Globus pallidus (tissue), 1 donor: ENCODE data around the gene SLC24A3.

ENCODE experiments used
- DNase-seq: peaks from one replicate; pipeline ENCODE4 v3.0.0-alpha.2; 2015; ENCODE audit warnings: low spot score

Gene SLC24A3

DNA sequence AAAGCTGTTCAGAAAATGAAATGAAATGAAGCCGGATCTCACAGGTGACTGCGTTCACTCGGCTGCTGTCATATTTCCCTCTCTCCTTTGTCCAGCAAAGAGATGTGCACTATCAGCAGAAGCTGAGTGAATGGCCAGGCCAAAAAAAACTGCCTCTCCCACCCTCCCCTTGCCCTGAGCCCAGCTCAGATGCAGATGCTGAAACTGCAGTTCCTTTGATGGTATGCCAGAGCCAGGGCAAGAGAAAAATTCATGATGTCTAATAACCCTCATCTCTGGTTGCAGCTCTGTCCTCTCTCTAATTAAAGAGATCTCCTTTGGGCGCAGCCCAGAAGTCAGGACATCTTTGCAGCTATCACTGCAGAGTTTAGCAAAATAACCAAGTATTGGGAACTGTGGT lies 335.1 kb downstream of the SLC24A3 start:
- no peak for DNase-seq

DNA sequence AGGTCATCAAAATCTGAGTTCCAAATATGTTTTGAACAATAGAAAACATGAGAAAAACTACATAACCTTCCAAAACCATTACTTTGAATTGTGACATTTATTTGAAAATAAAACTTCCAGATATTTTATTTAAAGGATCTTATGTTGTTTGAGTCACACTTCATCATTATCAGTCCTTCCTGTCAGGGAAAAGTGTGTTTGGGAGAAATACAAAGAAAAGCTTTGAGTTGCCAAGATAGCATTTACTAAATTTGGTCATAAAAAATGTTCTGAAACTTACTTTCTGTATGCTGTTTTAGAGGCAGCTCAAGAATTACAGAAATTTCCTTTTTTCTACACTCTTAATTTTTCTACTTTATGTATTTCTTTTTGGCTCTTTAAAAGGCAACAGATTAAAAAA lies 337.5 kb downstream of the SLC24A3 start:
- no peak for DNase-seq

DNA sequence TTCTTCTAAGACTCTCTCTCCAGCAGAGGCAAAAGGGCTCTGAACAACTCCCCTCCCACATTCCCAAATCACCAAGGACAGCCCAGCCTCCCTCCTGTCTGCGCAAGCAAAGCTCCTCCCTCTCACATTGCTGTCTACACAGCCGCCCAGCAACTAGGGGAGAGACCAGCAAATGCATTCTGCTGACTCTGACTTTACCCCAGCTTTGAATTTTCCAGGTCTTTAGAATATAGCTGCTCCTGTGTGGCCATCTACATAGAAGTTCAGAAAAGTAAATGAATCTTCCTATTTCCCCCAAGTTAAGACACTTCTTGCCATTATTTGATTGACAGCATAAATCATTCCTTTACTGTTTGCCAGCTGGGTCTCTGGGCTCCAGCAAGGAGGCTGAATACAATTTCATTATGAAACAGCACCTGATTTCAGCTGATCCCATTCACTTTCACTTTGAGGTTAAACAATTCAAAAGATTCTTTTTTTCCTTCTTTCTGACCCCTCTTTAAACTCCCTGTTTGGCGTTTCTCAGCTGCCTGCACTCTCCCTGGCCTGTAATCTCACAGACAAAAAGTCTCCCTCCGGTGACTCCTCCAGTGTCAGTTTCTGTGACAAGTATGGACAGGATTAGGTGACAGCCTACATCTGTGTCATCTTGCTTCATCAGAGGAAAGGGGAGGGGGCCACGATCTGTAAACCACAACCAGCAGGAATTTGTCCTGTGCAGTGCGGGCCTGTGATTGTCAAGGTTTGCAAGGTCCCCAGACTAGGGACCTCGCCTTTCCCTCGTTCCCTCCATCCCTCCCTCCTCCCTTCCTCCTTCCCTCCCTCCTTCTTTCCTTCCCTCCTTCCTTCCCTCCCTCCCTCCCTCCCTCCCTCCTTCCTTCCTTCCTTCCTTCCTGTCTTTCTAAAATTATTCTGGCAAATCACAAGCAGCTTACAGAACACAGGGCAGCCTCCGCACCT lies 340.1 kb downstream of the SLC24A3 start:
- peak; percentile 1 for DNase-seq

DNA sequence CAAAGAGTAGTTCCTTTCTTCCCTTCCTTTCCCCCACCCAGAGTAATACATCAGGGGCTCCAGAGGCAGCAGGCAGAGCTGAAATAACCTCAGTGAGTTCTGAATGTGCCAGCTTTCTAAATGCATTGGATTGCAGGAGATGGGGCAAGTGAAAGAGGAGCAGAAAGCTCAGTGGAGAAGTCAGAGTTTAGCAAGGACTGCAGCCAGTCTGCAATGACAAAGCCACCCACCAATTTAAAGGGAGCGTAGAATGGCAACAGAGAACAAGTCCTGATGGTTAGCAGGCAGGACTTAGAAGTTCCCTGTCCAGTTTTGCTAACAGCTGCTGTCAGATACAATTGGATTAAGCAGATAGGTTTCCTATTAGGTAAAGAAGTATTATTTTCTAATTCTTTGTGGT lies 342.2 kb downstream of the SLC24A3 start:
- DNase-seq, result no peak

DNA sequence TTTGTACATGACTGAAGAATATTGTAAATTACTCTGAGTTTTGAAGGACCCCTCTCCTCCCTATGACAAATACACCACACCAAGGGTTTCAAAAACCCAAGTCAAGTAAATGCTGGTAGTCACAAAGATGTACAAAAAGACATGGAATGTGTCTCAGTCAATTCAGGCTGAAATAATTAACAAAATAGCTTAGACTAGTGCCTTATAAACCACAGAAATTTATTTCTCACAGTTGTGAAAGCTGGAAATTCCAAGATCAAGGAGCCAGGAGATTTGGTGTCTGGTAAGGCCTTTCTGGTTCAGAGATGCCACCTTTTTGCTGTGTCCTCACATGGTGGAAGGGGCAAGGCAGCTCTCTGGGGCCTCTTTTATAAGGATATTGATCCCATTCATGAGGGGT lies 343.3 kb downstream of the SLC24A3 start:
- no peak for DNase-seq

DNA sequence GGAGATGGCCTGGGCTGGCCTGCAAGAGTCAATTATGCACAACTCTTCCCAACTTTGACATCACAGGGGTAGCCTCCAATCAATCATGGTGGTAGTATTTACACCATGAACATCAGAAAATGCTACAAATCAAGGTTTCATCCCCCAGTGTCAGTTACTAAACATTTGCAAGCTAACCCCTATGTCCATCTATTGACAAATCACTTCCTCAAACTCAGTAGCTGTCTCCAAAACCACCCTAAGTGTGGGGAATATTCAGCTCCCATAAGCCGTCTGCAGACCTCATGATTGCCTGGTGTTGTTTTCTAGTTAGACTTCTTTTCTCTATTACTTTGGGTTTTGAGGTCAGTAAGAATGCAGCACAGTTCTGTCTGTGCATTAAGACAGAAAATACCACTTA lies 344.8 kb downstream of the SLC24A3 start:
- DNase-seq, result no peak

DNA sequence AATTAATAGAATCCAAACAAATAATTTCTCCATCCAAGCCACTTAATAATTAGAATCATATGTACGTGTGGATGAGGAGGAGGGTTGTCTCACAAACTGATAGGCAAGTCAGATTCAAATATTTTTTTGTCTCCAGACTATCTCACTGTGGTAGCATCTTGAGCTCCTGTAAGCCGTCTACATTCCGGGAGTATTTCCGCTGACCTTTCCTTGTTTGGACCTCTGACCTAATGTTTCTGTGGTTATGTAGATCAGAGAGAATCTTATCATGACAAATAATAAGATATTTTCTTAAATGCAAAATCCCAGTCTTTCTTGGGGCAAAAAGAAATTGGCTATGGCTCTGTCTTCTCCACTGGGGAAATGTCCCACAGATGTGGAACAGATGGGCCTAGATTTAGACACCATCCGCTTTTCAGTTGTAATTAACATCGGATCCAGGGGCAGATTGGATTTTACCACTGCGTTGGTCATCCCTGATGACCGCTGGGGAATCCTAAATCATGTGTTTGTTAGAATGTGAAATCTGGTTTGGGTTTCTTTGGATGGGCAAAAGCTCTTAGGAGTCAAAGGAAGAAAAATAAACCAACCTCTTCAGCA lies 348.5 kb downstream of the SLC24A3 start:
- no peak for DNase-seq

DNA sequence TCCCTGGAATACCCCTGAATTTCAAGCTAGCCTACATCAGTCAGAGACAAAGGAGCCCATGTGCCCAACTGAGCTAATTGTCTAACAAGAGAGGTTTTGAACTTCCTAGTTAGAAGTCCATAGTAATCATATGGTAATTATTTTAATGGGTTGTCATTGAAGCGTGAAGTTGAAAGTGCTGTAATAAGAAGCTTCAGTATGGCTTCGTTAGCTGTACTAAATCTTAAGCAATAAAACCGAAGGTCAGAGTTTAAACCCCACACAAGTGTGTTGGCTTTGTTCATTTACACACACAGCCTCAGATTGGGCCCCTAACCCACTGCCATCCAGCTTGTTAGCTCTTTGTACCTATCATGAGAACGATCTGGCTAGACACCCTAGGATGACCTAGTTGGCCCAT lies 350.0 kb downstream of the SLC24A3 start:
- no peak for DNase-seq

DNA sequence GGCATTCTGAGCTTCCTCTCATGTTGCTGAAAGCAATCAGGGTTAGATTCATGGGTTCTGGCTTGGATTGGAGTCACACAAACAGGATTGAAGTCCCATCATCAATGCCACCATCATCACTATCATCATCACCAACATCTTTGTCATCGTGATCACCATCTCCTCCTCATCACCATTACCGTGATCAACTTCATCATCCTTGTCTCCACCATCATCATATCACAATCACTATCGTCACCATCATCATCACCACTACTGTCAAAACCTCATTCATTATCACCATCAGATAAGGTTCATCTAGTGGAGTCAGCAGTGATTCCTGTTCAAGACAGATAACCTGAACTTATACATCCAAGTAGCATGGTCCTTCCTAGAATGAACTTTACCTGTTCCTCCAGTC lies 351.8 kb downstream of the SLC24A3 start:
- no peak for DNase-seq

DNA sequence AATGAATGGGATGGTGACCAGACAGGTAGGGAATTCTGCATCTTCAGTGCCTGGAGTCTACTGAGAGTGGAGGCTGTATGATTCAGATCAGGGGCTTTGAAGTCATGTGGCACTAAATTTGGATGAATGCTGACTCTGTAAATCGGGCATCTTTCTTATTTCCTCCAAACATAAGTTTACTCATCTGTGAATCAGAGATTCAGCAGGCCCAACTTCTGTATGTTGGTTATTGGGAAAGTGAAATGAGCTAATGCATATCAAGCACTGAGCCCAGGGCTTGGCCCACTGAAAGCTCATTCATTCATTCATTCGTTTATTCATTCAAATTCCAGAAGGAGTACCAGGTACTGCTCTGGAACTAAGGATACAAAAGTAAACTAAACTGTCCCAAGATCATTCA lies 353.3 kb downstream of the SLC24A3 start:
- DNase-seq, result no peak

DNA sequence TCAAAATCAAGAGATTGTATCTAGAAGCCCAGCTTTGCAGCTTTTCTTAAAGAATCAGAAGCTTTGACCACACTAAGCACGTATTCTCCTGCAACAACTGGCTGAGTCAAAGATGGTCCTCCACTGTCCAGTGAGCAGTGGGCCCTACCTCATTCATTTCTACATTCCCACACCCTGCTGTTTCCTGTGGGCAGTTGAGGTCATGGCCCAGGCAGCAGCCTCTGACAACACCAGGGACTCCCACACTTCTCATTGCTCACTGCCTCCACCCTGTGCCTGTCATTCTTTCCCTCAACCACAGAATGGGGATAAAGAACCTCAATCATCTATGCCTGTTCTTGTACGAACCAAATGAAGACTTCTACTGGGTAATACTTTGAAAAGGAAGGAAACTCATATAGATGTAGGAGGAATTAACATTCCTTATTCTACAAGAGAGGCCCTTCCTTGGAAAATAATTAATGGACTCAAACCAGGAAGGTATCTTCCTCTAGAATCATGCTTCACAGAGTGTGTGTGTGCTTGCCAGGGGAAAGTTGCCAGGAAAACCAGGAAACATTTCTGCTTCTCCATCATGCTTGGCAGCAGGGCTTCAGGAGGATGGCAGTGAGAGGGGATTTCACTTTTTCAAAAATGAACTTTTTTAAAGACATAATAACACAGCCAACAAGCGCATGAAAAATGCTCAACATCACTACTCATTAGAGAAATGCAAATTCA lies 353.9 kb downstream of the SLC24A3 start:
- DNase-seq, result no peak

DNA sequence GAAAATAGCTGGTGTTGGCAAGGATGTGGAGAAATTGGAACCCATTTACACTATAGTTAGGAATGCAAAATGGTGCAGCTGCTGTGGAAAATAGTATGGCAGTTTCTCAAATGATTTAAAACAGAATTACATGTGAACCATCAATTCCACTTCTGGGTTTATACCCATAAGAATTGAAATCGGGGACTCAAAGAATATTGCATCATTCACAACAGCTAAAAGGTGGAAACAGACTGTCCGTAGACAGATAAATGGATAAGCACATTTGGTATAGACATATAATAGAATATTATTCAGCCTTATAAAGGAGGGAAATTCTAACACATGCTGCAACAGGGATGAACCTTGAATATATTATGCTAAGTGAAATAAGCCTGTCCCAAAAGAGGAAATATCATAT lies 355.7 kb downstream of the SLC24A3 start:
- no peak for DNase-seq

DNA sequence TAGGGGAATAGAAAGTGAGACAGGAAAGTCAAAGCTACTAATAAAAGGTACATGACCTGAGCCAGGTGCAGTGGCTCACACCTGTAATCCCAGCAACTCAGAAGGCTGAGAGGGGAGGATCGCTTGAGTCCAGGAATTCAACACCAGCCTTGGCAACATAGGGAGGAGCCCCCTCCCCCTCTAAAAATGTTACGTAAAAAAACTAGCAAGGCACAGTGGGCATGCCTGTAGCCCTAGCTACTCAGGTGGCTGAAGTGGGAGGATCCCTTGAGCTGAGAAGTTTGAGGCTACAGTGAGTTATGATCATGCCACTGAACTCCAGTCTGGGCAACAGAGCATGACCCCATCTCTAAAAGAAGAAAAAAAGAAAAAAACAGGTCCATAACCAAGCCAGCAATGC lies 359.6 kb downstream of the SLC24A3 start:
- DNase-seq, result no peak

DNA sequence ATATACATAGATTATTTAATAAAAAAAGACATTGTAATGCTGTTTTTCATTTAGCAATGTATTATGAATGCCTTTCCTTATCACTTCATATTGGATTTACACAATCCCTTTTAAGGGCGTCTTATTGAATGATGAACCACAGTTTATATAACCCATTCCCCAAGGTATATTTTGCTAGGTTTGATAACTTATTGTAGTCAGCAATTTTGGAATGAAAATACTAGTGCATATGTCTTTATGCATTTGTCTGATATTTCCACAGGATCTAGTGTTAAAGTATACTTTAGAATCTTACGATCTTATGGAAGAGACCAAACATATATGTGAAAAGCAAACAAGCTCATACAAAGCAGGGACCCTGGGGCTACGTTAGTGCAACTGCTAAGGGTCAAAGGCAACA lies 365.2 kb downstream of the SLC24A3 start:
- DNase-seq, result no peak

DNA sequence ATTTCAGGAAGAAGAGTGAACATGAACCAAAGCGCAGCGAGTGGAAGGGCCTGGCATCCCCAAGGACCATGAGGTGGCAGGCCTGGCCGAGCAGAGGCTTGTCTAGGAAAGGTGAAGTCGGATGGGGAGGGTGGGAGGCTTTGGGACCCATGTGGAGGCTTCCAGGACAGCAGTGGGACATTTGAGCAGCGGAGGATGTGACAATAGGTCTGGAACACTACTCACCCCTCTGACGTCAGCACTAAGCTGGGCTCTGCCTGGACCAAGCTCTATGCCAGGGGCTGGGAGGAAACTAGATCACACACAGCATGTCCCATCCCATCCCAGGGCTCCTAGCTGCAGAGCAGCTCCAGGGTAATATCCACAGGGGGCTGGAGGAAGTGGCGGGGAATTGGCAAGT lies 370.3 kb downstream of the SLC24A3 start:
- no peak for DNase-seq

DNA sequence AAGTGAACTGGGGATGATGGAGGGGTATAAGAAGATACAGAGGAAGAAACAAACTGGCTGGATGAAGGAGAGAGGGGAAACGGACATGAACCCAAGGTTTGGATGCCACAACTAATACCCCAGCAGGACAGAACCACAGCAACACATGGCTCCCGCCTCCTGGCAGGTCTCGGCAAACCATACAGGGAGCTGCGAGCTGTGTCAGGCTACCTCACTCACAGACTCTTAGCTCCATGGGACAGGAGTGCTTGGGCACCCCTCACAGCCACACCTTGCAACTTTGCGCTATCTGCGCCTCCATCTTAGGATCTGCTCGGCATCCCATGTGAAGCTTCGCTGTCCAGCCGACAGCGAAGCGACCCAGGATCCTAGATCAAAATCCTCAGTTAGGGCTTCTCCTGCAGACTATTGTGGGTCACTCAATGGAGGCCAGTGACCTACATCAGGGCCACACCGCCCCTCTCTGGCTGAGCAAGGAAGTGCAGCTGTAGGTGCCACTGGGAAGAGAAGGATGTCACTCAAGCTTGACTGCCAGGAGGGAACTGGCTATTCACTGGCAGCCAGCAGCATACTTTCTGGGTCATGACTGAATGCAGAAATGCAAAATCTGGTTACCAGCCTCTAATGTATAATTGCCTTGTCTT lies 371.2 kb downstream of the SLC24A3 start:
- peak; percentile 29 for DNase-seq

DNA sequence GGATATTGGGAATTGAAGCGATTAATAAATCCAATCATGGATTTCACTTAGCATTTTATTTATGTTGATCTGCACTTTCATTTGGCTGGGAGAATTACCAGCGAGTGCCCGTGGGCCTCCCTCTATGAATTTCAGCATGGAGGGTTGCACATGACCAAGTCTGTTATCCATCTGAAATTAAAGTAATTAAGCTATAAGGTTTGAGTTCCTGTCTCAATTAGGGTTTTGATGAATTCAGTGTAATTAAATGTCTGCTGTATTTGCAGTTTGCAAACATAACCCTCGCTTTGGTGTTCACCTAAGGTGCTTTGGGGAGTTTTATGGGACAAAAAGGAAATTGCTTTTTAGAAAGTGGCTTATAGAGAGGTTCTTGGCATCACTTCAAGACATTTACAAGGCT lies 375.8 kb downstream of the SLC24A3 start:
- no peak for DNase-seq

DNA sequence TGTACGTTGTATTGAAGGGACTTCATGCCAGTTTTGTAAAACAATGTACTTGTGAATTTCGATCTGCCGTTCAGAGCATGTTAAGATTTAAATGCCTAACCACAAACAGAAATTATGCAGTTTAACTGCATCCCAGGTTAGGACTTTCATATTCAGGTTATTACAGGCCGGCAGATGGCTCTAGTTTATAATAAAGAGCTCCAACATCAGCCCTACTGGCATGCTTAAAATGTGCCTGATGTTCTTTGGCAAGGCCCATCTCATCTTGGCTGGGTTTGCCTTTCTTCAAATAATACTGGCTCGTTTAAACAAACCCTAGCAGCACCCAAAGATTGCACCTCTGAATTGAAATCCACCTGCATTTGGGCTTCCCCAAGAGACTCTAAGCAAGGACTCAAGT lies 376.3 kb downstream of the SLC24A3 start:
- DNase-seq, result no peak

DNA sequence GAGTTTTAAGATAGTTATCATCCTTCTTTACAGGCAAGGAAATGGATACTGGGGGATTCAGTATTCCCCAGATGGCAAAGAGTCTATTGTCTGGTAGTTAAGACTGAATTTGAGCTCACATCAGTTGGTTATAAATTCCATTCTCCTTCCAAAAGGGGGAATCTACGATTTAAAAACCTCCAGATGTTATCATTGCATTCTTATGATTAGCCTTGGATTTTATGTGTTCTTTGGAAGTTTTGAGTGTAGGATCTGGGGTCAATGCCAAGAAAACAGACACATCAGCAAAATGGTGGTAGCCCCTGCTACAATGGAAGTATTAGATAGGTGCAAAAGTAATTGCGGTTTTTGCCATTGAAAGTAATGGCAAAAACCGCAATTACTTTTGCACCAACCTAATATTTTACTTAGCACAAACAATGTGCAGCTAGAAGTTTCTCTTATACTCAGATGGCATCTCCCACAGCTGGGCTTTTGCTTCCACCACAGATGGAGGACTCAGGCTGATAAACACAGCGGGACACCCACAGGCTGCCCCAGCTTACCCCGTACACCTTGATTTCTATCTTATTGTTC lies 377.4 kb downstream of the SLC24A3 start:
- DNase-seq, result no peak

DNA sequence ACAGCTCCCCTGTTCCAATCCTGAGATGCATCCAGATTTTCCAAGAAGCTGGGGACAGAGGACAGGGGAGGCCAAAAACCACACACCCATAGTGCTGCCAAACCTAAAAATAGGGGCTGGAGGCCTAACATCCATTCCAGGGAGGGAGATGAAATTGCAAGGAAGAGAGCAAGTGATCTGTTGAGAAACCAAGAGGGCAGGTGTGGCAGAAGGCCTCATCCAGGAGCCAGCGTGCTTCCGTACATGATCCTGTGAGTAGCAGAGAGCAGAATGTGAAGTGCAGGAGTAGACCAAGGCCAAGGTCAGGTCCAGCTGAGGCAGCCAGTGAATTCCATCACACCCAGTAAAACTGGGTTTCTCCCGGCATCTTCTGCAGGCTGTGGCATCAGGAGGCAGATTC lies 377.9 kb downstream of the SLC24A3 start:
- DNase-seq, result no peak

DNA sequence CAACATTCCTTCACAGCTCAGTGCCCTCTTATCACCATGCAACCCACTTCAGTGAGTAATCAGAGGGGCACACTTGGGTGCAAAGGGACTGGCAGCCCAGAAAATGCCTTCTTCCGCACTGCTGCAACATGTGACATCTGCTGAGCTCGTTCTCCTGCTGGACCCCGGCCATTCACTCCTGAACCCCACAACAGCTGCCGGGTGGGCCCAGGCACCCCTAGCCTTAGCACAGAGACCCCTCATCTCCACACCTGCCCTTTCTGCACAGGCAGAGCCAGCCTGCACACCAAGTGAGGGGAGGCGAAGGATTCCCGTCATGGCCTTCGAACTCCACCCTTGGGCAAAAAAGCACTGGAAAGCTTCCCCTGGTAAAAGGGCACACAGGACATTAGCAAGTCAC lies 381.3 kb downstream of the SLC24A3 start:
- no peak for DNase-seq

DNA sequence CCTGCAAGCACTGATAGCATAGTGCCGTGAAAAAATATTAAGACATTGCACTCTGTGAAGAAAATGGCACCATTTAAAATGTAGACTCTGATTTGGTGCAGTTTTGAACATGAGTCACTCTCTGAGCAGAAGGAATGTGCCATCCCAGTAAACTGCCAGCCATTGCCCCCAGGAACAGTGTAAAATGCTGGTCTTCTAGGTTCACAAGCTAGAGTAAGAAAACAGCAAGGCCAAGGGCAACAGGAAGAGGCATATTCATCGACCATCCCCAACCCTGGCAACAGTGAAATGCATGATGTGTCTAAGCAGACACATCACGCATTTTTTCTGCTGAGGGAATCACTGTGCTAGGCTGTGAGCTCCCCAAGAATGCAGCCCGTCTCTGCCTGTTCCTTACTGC lies 382.5 kb downstream of the SLC24A3 start:
- DNase-seq, result no peak
